Stimulated activated CD4-positive, alpha-beta T cell treated with anti-CD3 and anti-CD28 coated beads, Interleukin-2, amount 100 ng/mL, for 4 hours (primary cell): ENCODE results near the gene DCTN5.
"Not testable (repeated sequence)": the region's sequence is repeated elsewhere in the genome, so short reads cannot be mapped to it uniquely, and the experiment has no call there.

Experiments used
- DNase-seq: peaks from one replicate; pipeline ENCODE4 v3.0.0-alpha.2; 2020; ENCODE audit warnings: low read depth

DCTN5 gene

DNA sequence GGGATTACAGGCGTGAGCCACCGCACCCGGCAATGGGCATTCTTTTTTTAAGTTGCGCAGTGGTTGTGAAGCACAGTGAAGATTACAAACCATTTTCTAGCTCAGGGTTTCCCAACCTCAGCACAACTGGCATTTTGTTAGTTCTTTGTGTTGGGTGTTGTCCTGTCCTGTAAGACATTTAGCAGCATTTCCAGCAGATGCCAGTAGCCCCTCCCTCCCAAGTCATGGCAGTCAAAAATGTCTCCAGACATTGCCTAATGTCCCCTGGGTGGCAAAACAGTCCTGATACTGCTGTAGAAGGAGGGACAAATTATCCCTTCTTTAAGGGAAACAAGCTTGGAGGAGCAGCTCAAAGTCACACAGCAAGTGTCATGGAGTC is 53.0 kb downstream of the DCTN5 start:
- DNase-seq: no peak

DNA sequence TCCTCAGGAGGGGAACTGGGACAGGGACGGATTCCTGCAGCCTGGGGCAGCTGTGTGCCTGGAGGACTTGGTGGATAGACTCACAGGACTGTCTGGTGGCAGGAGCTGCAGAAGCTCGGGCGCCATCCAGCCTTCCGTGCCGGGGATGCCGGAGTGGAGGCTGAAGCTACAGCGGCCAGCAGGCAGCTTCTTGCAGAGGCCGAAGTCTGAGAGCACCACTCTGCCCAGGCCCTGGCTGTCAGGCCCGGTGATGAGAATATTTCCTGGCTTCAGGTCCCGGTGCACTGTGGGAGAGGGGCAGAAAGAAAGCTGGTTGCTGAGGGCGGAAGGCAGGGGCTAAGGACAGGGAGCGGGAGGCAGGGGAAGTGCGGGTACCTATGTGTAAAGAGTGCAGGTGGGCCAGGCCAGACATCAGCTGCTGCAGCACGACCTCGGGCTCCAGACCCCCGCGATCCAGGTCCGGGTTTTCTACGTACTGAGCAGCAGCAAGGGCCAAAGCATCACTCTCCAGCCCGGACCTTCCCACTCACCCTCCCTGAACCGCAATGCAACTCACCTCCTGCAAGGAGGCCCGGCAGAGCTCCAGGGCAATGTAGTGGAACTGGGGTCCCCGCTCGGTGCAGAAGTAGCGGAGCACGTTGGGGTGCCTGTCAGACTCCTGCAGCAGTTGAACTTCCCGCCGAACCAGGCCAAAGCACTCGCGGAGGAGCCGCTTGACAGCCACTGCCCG is 53.5 kb downstream of the DCTN5 start:
- DNase-seq: no peak

DNA sequence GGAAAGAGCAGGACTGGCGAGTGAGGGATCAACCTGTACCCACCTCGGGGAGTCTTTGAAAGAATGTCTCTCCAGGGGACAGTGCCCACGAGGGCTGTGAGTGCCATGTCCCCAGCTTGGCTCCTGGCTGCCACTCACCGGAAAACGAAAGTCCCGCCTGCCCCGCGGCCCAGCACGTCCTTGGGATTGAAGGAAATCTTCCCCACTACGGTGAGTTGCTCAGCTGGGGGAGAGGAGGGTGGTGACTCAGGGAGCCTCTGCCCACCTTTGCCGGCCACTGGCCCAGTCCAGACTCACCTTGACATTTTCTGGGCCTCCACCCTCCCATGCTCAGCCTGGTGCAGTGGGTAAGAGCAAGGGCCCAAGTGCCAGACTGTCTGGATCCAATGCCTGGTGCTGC is 54.5 kb downstream of the DCTN5 start:
- DNase-seq: no peak

DNA sequence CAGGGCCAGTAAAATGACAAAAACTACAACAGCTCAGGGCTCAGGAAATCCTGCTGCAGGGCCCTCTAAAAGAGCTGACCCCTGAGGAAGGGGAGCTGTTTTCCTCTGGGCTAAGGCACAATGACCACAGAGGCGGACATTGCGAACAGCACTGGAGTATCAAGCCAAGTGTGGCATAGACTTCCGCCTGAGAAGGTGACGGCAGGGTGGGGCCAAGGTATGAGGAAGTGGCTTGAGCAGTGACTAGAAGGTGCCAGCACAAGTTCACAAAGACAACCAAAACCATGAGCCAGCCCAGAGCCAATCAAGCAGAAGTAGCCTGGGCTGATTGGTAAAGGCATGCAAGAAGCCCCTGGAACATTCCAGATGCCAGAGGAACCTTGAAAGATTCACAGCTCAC is 57.8 kb downstream of the DCTN5 start:
- no peak for DNase-seq

DNA sequence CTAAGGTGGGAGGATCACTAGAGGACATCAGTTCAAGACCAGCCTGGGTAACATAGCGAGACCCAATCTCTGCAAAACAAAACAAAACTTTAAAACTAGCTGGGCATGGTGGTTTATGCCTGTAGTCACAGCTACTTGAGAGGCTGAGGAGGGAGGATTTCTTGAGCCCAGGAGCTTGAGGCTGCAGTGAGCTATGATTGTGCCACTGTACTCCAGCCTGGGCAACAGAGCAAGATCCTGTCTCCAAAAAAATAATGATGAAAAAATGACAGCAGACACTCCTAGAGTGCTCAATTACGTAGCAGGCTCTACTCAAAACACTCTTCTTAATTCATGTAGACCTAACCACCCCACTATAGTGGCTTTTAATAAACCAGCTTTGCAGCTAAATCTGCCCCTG is 58.8 kb downstream of the DCTN5 start:
- DNase-seq: no peak

DNA sequence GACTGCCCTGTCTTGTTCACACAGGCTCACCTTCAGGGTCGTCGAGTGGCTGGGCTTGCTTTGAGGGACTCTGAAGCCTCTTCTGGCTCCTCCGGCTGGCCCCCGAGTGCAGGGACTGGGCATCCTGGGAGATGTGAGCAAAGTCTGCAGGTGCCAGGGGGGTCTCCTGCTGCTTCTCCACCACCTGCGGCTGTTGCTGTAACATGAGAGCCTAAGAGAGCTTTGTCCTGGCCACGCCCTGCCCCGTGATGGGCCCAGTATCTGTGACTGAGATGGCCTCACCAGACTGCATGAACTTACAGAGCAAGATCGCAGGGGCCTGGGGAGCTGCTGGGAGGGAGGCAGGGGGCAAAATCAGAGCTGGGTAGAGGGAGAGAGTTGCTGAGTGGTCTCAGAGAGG is 59.2 kb downstream of the DCTN5 start:
- DNase-seq: no peak

DNA sequence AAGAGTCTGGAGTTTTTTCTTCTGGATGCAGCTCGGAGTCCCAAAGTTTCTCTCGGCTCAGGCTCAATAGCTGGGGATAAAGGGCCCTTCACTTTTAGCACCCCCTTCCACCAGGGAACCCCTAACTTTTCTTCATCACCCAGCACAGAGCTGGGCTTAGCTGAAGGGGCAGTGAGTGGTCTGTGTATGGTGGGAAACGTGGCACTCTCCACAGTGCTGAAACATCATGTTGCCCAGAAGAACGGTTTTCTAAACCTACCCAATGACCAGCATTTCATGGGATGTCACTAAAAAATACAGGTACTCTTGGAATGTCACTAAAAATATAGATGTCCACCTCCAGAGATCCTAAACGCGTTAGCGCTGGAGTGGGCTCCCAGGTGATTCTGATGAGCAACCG is 59.8 kb downstream of the DCTN5 start:
- no peak for DNase-seq

DNA sequence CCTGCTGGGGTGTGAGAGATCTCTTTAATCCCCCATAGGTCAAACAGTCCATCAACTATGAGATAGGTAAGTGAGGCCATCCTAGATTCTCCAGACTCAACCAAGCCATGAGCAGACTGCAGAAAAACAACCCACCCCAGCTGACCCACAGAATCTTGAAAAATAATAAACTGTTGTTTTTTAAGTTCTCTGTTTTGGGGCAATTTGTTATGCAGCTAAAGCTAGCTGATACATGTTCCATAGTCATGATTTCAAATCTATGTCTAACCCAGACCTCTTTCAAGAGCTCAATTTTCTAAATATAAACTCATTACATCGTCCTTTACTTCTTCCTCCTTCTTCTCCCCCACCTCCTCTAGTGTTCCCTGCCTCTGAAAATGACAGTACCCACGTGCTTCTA is 61.7 kb downstream of the DCTN5 start:
- no peak for DNase-seq

DNA sequence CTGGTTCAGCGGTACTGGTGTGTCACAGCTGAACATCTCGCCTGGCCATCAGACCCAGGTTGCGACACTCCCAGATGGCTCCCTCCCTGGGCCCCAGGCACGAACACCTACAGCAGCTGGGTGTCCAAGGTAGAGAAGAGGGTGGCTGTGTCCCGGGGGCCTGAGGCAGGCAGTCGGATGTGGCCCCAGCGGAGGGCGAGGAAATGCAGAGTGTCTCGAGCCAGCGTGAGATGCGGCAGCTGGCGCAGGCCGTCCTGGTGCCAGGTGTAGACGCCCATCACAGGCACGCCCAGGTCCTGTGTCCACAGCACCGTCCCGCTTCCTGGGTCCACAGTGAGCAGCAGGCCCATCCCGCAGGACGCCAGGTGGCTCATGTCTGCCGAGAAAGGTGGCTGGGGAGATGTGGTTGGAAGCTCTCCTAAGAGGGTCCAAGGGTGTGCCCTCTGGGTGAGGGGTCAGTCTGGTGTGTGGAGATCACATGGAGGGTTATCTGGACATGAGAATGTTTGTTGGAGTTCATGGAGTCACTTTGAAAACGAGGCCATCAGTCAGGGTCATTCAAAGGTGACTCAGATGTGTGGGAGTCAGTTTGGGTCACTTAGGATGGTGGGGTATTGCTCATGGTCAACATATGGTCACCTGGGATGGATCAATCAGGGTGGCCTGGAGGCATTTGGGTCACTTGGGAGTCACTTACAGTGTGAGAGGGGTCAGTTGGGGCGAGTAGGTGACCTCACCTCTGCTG is 63.7 kb downstream of the DCTN5 start:
- no peak for DNase-seq

DNA sequence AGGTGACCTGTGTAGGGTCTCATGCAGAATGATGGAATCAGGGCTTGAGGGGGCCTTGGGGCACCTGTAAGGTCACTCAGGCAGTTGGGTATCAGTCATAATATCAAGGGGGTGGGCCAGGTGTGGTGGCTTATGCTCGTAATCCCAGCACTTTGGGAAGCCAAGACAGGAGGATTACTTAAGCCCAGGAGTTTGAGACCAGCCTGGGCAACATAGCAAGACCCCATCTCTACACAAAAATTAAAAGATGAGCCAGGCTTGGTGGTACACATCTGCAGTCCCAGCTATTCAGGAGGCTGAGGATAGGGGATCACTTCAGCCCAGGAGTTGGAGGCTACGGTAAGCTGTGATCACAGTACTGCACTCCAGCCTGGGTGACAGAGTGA is 64.2 kb downstream of the DCTN5 start:
- no peak for DNase-seq

DNA sequence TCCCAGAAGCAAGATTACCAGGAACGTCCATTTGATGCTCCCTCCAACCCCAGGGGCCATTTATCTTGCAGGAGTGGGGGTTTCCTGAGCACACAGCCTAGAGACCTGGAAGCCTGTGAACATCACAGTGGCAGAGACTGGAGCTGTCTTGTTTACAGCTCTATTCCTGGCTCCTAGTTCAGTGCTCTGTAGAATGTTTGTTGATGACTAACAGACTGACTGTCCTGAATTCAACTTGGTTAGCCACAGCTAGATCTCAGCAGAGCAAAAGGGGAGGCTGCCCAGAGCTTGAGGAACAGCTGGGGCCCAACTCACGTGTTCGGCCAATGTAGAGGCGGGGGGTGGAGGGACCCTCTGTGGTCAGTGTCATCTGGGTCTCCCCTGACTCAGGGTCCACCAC is 65.2 kb downstream of the DCTN5 start:
- no peak for DNase-seq

DNA sequence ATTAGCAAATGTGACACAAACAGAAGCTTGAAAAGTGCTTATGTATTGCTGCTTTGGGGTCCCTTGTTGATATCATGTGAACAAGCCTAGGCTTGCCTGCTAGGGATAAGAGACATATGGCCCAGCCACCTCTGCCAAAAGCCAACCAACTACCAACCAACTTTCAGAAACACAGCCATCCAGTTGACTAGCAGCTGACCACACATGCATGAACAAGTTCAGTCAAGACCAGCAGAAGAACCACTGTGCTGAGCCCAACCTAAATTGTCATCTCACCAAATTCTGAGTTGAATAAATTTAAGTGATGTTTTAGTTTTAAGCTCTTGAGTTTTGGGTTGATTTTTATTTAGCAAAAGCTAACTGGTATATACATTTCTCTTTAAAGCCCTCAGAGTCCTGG is 68.3 kb downstream of the DCTN5 start:
- DNase-seq: no peak

DNA sequence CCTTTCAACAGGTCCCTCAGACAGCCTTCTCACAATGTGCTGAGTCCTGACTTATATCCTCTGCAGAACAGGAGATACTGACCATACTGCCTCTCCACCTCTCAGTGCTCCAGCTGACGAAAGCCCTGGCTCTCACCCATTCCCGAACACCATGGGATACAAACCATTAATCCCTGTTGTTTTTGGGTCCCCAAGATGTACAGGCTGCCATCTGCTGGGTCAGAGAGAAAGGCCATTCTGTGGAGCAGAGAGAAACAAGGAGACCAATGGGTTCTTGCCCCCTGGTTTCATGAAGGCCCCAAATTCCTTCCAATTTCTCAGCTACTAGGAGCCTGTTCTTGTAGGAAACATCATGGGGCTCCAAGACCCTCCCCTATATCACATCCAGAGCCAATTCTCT is 68.7 kb downstream of the DCTN5 start:
- DNase-seq: no peak

DNA sequence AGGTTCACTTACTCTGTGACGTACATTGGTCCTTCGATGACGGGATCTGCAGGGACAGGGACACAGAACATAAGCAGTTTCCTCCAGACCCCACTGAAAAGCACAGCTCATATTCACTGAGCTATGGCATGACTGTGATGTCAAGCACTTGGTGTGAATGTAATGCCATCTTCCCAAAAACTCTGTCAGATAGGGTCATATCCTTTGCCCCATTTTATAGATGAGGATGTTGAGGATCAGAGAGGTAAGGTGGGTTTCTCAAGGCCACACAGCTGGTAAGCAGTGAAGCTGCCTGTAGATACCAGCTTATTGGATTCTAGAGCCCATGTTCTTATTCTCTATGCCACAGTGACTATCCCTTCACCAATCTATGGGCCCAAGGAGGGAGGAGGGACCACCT is 69.2 kb downstream of the DCTN5 start:
- no peak for DNase-seq

DNA sequence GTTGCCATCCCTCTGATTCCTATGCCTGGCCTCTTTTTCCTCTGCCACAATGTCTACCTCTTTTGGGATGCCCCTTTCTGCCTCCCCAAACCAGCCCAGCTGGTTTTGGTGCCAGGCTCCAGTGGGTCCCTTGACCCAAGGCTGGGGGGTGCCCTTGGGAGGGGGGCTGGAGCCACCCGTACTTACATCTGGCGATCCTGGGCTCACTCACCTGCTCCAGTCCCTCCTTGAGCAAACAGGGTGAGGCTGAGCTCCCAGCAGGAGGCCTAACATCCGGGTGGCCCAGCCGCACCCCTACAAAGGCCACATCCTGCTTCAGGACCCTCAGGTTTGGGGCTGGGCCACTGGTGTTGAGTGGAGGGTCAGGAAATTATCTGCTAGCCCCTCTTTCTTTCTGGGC is 70.5 kb downstream of the DCTN5 start:
- DNase-seq: no peak

DNA sequence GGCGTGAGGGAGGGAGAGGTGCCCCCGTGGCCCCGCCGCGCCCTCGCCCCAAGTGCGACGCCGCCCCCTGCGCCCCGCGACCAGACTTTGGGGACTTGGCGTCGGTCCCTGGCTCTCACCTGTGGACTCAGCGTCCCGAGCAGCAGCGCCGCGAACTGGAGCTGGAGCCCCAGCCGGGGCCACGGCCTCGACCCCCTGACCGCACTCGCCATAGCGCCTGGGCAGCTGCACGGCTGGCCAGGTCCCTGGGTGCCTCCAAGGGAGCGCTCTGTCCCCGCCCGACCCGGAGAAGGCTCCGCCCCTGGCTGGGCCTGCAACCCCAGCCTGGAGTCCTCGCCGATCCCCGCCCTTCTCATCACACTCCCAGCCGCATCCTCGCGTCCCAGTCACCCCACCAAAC is 71.7 kb downstream of the DCTN5 start, which contains the start of gene ERN2:
ERN2 (minus strand) TSS at position 247 of the 400 bp plus-strand sequence; CDS start at position 212, 35 bp downstream.
- DNase-seq: no peak

DNA sequence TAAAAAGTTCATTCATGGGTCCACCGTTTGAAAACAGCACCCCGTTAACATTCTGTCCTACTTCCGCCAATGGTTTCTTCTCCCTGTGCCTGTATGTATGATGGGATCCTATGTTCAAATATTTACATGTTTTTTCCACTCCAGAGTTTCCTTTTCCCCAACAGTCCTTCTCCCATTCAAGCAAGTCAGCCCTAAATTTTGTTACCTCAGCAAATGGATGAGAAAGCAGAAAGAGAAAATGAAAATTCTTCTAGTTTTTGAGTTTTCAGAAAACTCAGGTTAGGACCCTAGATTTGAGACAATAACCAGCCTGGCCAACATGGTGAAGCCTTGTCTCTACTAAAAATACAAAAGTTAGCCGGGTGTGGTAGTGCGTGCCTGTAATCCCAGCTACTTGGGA is 75.2 kb downstream of the DCTN5 start:
- no peak for DNase-seq

DNA sequence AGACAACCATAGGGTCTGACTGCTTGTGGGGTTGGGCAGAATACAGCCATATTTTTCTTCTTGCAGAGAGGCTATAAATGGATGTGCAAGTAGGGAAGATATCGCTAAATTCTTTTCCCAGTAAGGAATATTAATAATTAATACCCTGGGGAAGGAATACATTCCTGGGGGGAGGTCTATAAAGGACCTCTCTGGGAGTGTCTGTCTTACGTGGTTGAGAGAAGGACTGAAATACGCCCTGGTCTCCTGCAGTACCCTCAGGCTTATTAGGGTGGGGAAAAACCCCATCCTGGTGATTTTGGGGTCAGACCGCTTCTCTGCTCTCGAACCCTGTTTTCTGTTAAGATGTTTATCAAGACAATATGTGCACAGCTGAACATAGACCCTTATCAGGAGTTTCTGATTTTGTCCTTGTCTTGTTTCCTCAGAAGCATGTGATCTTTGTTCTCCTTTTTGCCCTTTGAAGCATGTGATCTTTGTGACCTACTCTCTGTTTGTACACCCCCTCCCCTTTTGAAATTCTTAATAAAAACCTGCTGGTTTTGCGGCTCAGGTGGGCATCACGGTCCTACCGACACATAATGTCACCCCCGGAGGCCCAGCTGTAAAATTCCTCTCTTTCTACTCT is 81.5 kb downstream of the DCTN5 start:
- DNase-seq: not testable (repeated sequence)

DNA sequence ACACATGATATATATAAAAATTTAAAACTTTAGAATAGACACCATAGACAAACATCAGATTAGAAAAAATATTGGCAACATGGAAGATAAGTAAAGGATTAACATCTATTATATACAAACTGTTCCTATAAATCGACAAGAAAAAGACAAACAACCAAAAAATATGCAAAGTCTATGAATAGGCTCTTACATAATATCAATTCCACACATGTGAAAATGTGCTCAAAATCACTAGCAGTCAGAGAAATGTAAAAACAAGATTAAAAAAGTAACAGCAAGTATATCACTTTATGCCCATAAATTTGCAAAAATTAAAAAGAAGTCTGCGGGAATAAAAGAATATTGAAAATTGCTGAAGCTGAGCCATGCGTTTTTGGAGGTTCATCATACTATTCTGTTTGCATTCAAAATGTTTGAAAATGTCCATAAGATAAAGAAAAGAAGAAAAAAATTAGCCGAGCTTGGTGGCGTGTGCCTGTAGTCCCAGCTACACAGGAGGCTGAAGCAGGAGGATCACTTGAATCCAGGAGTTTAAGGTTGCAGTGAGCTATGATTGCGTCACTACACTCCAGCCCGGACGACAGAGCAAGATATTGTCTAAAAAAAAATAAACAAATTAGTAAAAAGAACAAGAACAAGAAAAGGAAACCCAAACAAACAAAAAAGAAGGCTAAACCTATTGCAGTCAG is 83.0 kb downstream of the DCTN5 start:
- DNase-seq: no peak

DNA sequence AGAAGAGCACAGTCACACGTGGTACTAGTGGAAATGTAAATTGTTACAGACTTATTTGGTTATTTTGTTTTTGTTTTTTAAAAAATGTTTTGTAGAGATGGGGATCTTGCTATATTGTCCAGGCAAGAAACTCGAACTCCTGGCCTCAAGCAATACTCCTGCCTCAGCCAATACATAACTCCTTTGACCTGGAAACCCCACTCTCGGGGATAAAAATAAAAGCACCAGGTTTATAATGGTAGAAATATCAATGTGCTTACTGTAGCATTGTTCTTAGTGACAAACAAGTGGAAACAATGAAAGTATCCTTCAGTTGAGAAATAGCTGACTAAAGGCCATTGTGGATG is 83.5 kb downstream of the DCTN5 start:
- DNase-seq: no peak

DNA sequence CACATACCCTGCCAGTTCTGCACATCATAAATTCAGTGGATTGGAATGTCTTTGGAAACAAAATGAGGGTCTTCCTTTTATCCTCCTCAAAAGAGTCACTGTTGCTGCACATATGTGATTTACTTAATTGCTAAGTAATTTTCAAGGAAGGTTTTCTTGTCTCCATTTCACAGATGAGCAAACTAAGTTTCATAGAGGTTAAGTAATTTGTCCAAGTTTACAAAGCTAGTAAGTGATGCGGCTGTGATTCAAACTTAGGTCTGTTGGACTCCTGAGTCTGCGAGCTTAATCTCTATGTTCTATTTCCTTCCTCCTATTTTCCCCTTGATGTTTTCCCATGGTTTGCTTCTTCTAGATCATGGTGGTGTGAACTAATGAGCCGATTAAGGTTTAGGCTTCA is 85.4 kb downstream of the DCTN5 start:
- no peak for DNase-seq
